ENCODE measurements around the gene PARD3B. TPM values are rescaled to one million over a fixed set of nuclear protein-coding genes. Genes with fewer than 3 reads are reported as not detected.

PARD3B gene
- total and polyA plus RNA-seq, 2 experiments from 2014 or later = 3.5 to 4.4 TPM

DNA sequence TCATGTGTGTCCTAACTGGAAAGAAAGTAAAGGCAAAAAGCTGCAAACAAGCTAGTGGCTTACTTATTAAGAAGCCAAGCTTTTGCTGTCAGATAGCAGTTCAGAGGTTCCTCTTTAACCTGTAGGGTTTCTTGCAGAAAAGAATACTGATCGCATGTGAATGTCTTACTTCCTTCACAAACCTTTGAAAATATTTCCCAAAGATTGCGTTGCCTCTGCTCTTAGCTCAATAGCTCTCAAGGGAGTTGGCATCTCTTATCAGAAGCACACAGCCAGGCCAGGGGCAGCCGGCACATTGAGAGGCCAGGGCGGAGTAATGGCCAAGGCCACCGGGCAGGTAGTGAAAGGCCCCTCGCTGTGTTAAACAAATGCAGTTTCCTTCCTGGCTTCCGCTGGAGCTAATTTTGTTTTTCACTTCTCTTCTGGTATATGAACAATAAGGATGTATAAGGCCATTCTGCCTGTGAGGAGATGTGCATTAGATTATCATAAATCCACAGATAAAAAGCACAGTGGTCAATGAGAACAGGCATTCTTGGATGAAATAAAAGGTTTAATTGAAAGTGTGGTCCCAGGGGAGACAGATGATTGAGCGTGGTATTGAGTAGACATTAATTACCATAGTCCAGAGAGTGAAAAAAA, 594.7 kb downstream of the PARD3B start:
- Histone ChIP-seq H3K79me2 (replicated peaks; ENCODE audit: insufficient read depth) (no peaks in the 10 kb centered on the region), H3K36me3 (ENCODE audit: insufficient read depth) (no peaks in the 10 kb centered on the region), H3K4me2 (peak overlapping the region; percentile 29), H3K4me1 (ENCODE audit: insufficient read depth) (peaks cover 44% of the 10 kb centered on the region), H4K20me1 (replicated peaks; ENCODE audit: insufficient read depth) (no peaks in the 10 kb centered on the region), H3K27me3 (ENCODE audit: insufficient read depth) (no peaks in the 10 kb centered on the region), H2AFZ (no peak overlapping the region), H3F3A (replicated peaks; ENCODE audit: low read depth) (no peaks in the 10 kb centered on the region), H3K9me2 (ENCODE audit: insufficient read depth) (no peaks in the 10 kb centered on the region; the same call in 1 of the 2 replicates), H3K27ac (ENCODE audit: low read depth) (peak overlapping the region; percentile 77), H3K4me3 (peak overlapping the region; percentile 14)
- peak; percentile 100 for ATAC-seq
- peaks cover 5% of the 10 kb centered on the region; the same call in 1 of the 3 replicates for H3K36me3 Mint-ChIP-seq (ENCODE audit: low read depth)
- peaks cover 41% of the 10 kb centered on the region for H3K4me1 Mint-ChIP-seq
- H3K4me3 Mint-ChIP-seq = peak overlapping the region; percentile 51
- no peaks in the 10 kb centered on the region for H3K27me3 Mint-ChIP-seq (ENCODE audit: insufficient read depth, low read depth, poor library complexity)
- peak; percentile 85 for DNase-seq (ENCODE audit: low spot score)
- H3K27ac Mint-ChIP-seq = peak overlapping the region; percentile 90
- TF ChIP-seq, protein P1, sequence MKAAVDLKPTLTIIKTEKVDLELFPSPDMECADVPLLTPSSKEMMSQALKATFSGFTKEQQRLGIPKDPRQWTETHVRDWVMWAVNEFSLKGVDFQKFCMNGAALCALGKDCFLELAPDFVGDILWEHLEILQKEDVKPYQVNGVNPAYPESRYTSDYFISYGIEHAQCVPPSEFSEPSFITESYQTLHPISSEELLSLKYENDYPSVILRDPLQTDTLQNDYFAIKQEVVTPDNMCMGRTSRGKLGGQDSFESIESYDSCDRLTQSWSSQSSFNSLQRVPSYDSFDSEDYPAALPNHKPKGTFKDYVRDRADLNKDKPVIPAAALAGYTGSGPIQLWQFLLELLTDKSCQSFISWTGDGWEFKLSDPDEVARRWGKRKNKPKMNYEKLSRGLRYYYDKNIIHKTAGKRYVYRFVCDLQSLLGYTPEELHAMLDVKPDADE (IDR thresholded peaks at IDR 0.05) = peak; percentile 80
- TF ChIP-seq NANOG (IDR thresholded peaks at IDR 0.05; ENCODE audit: borderline replicate concordance) (peak; percentile 61; the same call in 1 of the 2 replicates), STAT1 (IDR thresholded peaks at IDR 0.05; ENCODE audit: unreplicated experiment) (no peak), ZNF462 (CRISPR knock-in tag; IDR thresholded peaks at IDR 0.05) (peak; percentile 93)
- H3K9me3 Mint-ChIP-seq = peaks cover 5% of the 10 kb centered on the region; the same call in 1 of the 3 replicates
